CD4-positive, alpha-beta T cell (primary cell): ENCODE measurements around the gene VAV1. TPM values are rescaled to one million over a fixed set of nuclear protein-coding genes. Genes with fewer than 3 reads are reported as not detected.
A peak's percentile ranks its signal among the peaks of the same experiment; 100 is the strongest.
"Not testable (repeated sequence)": the region's sequence is repeated elsewhere in the genome, so short reads cannot be mapped to it uniquely, and the experiment has no call there.

ENCODE experiments used
- ATAC-seq: fragments of 200-7000 bp; cut with Tn5 transposase; one replicate; pipeline ENCODE4 v1.10.0; 2022; ENCODE audit warnings: mild to moderate bottlenecking; ENCODE audit not compliant: poor library complexity
- CTCF ChIA-PET: fragments of 350-600 bp; sonication (Branson Sonifier 250); formaldehyde crosslinking; loops from one replicate; lab custom pipeline; 2021; ENCODE audit warnings: antibody characterized with exemption, inconsistent platforms; lab: Charles Lee
- POLR2A ChIA-PET: fragments of 350-600 bp; sonication (Branson Sonifier 250); formaldehyde crosslinking; loops from one replicate; lab custom pipeline; 2021; ENCODE audit warnings: antibody characterized with exemption, inconsistent platforms; lab: Charles Lee
- DNase-seq, 14 experiments: peaks; one replicate each; pipeline ENCODE4 v3.0.0-alpha.2; 2013 to 2020; ENCODE audit warnings: mixed read lengths in 2 of 14
- H3K27ac ChIP-seq, 2 donors: one replicate each; pipeline versions ENCODE4 v1.5.1 to v1.7.0; 2013; ENCODE audit warnings: low read length in 2 of 2, low read depth in 1 of 2, mild to moderate bottlenecking in 1 of 2
- H3K27me3 ChIP-seq, 2 experiments: 1 replicate in 1 of 2; 2 replicates in 1 of 2; pipeline versions ENCODE4 v1.6.1 to v1.7.0; 2013; ENCODE audit warnings: low read length in 2 of 2, control low read depth in 1 of 2, mild to moderate bottlenecking in 1 of 2, moderate library complexity in 1 of 2; ENCODE audit not compliant: insufficient read depth in 2 of 2, control insufficient read depth in 1 of 2
- H3K36me3 ChIP-seq: one replicate; pipeline ENCODE4 v1.6.1; 2013; ENCODE audit warnings: low read length, control low read depth; ENCODE audit not compliant: insufficient read depth
- H3K4me1 ChIP-seq: one replicate; pipeline ENCODE4 v1.6.1; 2013; ENCODE audit warnings: low read length, control low read depth; ENCODE audit not compliant: insufficient read depth
- H3K4me3 ChIP-seq: one replicate; pipeline ENCODE4 v1.5.1; 2013; ENCODE audit warnings: mild to moderate bottlenecking, low read length, moderate library complexity
- H3K9me3 ChIP-seq, 2 experiments: 1 replicate in 1 of 2; 2 replicates in 1 of 2; pipeline versions ENCODE4 v1.6.1 to v1.7.0; 2013; ENCODE audit warnings: low read length in 2 of 2, mild to moderate bottlenecking in 2 of 2, control low read depth in 1 of 2, moderate library complexity in 1 of 2; ENCODE audit not compliant: control insufficient read depth in 1 of 2, insufficient read depth in 1 of 2
- H3K27ac Mint-ChIP-seq: one replicate; pipeline ENCODE4 v1.8.0; 2020; ENCODE audit warnings: mixed read lengths
- H3K27me3 Mint-ChIP-seq: one replicate; pipeline ENCODE4 v1.8.0; 2021; ENCODE audit warnings: mixed read lengths
- H3K36me3 Mint-ChIP-seq: one replicate; pipeline ENCODE4 v1.8.0; 2021; ENCODE audit warnings: low read depth, mixed read lengths
- H3K4me1 Mint-ChIP-seq: one replicate; pipeline ENCODE4 v1.8.0; 2021; ENCODE audit warnings: low read depth, mixed read lengths
- H3K4me3 Mint-ChIP-seq: one replicate; pipeline ENCODE4 v1.8.0; 2020; ENCODE audit warnings: mild to moderate bottlenecking, mixed read lengths
- H3K9me3 Mint-ChIP-seq: one replicate; pipeline ENCODE4 v1.8.0; 2020; ENCODE audit warnings: mixed read lengths
- intact Hi-C, 2 experiments: fragments of 100-400 bp; cut with DNase I in 1 of 2; cut with micrococcal nuclease in 1 of 2; formaldehyde crosslinking; loops; one replicate each; pipeline versions ENCODE4 v1.15.1 to v1.9.0; 2023 to 2025; cut with DNase I, micrococcal nuclease
- total RNA-seq, 174 experiments: library from RNA in 2 of 174; stranded (reverse) in 2 of 174; gene quantifications; one replicate each; pipeline ENCODE4 v1.2.3 and lab custom pipeline; 2021 to 2026
- TF ChIP-seq, protein P1 (sequence below): fragments of 200-600 bp; IDR thresholded peaks from one replicate; pipeline ENCODE4 v1.8.0; 2022; ENCODE audit warnings: antibody characterized with exemption, mild to moderate bottlenecking

The VAV1 gene
- total RNA-seq, 2 experiments from 2014 or later: 70.0 to 70.1 TPM

DNA sequence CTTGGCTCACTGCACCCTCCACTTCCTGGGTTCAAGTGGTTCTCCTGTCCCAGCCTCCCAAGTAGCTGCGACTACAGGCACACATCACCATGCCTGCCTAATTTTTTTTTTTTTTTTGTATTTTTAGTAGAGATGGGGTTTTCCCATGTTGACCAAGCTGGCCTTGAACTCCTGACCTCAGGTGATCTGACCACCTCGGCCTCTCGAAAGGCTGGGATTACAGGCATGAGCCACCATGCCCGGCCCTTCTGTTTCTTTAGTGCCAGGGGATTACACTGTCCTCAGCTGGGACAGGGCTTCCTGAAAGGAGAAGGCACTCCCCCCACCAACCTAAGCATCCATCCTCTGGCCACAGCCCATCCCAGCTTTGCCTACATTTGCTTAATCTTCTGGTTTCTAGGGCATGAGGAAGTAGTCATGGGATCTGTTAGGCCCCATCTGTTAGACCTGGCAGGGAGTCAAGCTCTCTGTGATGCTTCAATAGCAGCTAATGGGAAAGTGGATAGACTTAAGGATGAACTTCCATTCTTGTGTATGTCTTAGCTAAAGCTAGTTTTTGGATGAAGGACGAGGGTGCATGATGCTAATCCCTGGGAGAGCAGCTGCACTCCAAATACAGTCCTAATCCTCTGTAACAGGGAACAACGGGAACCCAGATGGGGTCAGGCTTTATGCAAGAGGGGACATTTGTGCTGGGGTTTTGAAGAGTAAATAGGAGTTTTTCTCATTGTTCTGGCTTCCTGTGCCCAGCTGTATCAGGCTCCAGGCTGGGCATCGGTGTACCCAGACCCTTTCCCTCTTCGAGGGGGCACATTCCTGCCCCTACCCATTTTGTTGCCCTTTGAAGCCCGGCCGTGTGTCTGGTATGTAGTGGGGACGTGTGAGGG is 2.6 kb downstream of the VAV1 start:
- TF ChIP-seq, protein P1, sequence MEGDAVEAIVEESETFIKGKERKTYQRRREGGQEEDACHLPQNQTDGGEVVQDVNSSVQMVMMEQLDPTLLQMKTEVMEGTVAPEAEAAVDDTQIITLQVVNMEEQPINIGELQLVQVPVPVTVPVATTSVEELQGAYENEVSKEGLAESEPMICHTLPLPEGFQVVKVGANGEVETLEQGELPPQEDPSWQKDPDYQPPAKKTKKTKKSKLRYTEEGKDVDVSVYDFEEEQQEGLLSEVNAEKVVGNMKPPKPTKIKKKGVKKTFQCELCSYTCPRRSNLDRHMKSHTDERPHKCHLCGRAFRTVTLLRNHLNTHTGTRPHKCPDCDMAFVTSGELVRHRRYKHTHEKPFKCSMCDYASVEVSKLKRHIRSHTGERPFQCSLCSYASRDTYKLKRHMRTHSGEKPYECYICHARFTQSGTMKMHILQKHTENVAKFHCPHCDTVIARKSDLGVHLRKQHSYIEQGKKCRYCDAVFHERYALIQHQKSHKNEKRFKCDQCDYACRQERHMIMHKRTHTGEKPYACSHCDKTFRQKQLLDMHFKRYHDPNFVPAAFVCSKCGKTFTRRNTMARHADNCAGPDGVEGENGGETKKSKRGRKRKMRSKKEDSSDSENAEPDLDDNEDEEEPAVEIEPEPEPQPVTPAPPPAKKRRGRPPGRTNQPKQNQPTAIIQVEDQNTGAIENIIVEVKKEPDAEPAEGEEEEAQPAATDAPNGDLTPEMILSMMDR: no peak
- CTCF ChIA-PET: interaction anchor here (1.1 kb wide), 1 partner anchor 37 kb away, joined by 4 read pairs; no protein-coding TSS in a partner anchor
- no peak overlapping the region for H3K27ac ChIP-seq

DNA sequence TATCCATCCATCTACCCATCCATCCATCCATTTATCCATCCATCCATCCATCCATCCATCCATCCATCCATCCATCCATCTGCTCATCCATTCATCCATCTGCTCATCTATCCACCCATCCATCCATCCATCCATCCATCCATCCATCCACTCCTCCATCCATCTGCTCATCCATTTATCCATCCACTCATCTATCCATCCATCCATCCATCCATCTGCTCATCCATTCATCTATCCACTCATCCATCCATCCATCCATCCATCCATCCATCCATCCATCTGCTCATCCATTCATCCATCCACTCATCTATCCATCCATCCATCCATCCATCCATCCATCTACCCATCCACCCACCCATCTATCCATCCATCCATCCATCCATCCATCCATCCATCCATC is 3.5 kb downstream of the VAV1 start:
- POLR2A ChIA-PET: not testable (repeated sequence)
- peaks cover 56% of the 10 kb centered on the region for H3K4me1 ChIP-seq

More for the DNA sequence above, 2.6 kb downstream of the VAV1 start:
- ATAC-seq (no peak), DNase-seq (peak in 2 of 14 experiments; percentile 32)
- no peaks in the 10 kb centered on the region for H3K9me3 Mint-ChIP-seq
- H3K36me3 Mint-ChIP-seq: peaks cover 58% of the 10 kb centered on the region
- peaks cover 59% of the 10 kb centered on the region for H3K4me1 Mint-ChIP-seq
- no peaks in the 10 kb centered on the region for H3K27me3 Mint-ChIP-seq
- intact Hi-C loops: no loop called here
- POLR2A ChIA-PET: interaction anchor here (4.0 kb wide), 1 partner anchor 25 kb away, joined by 66 read pairs; no protein-coding TSS in a partner anchor
- Histone ChIP-seq H3K9me3 (no peaks in the 10 kb centered on the region), H3K27me3 (no peaks in the 10 kb centered on the region), H3K4me1 (peaks cover 56% of the 10 kb centered on the region), H3K36me3 (peaks cover 33% of the 10 kb centered on the region), H3K4me3 (no peak overlapping the region)
- H3K27ac Mint-ChIP-seq: peak overlapping the region; percentile 74
- peak overlapping the region; percentile 80 for H3K4me3 Mint-ChIP-seq

DNA sequence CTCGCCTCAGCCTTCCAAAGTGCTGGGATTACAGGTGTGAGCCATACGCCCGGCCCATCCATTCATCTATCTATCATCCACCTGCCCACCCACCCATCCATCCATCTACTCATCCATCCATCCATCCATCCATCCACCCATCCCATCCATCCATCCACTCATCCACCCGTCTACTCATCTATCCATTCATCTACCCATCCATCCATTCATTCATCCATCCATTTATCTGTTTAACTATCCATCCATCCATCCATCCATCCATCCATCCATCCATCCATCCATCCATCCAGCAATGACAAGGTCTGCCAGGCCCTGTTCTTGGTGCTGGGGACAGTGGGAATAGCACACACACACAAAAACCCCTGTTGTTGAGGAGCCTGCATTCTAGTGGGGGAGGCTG is 4.5 kb downstream of the VAV1 start:
- Mint-ChIP-seq H3K27ac (peak overlapping the region; percentile 67), H3K36me3 (peaks cover 72% of the 10 kb centered on the region), H3K9me3 (no peaks in the 10 kb centered on the region), H3K4me3 (peak overlapping the region; percentile 58), H3K27me3 (no peaks in the 10 kb centered on the region), H3K4me1 (peaks cover 67% of the 10 kb centered on the region)
- intact Hi-C loops: no loop called here
- no peak for ATAC-seq
- TF ChIP-seq, protein P1: no peak
- Histone ChIP-seq H3K4me3 (no peak overlapping the region), H3K27ac (no peak overlapping the region), H3K4me1 (peaks cover 58% of the 10 kb centered on the region), H3K27me3 (no peaks in the 10 kb centered on the region), H3K9me3 (no peaks in the 10 kb centered on the region), H3K36me3 (peaks cover 49% of the 10 kb centered on the region)
- no peak for DNase-seq
- ChIA-PET CTCF (no interaction called here), POLR2A (interaction anchor here (1.7 kb wide), 1 partner anchor 24 kb away, joined by 5 read pairs; no protein-coding TSS in a partner anchor)

More for the DNA sequence above, 3.5 kb downstream of the VAV1 start:
- H3K27me3 Mint-ChIP-seq, H3K27ac ChIP-seq, ATAC-seq, H3K9me3 Mint-ChIP-seq, H3K9me3 ChIP-seq, H3K4me3 ChIP-seq, H3K27me3 ChIP-seq, CTCF ChIA-PET, intact Hi-C loops, DNase-seq: not testable (repeated sequence)
- Mint-ChIP-seq H3K36me3 (peaks cover 66% of the 10 kb centered on the region), H3K4me3 (peak overlapping the region; percentile 80), H3K27ac (peak overlapping the region; percentile 74), H3K4me1 (peaks cover 65% of the 10 kb centered on the region)
- H3K36me3 ChIP-seq: peaks cover 40% of the 10 kb centered on the region
